Measurements from ENCODE around the gene TEX10.
"Not testable (repeated sequence)": the region's sequence is repeated elsewhere in the genome, so short reads cannot be mapped to it uniquely, and the experiment has no call there.

The TEX10 gene

GRCh38 chr9:100352727-100353505, at the start of gene TEX10:
TSS of gene TEX10 (minus strand) at chr9:100352942. CDS start at chr9:100349363, 3,579 bp downstream.
- DNase-seq: peak; percentile 89

- DNase-seq: no peak
Measured at GRCh38 chr9:100401042-100401441, 48.3 kb upstream of the TEX10 start.

- DNase-seq: no peak
Measured at GRCh38 chr9:100397529-100398266, 45.0 kb upstream of the TEX10 start.

- no peak for DNase-seq
Measured at GRCh38 chr9:100396769-100397168, 44.0 kb upstream of the TEX10 start.

- peak; percentile 75 for DNase-seq
Measured at GRCh38 chr9:100394816-100395215, 42.1 kb upstream of the TEX10 start.

- no peak for DNase-seq
Measured at GRCh38 chr9:100394032-100394695, 41.4 kb upstream of the TEX10 start.

- DNase-seq: not testable (repeated sequence)
Measured at GRCh38 chr9:100392989-100393388, 40.2 kb upstream of the TEX10 start.

GRCh38 chr9:100379862-100380261, 27.1 kb upstream of the TEX10 start:
- no peak for DNase-seq

- peak; percentile 46 for DNase-seq
Measured at GRCh38 chr9:100377015-100377414, 24.3 kb upstream of the TEX10 start.

- no peak for DNase-seq
Measured at GRCh38 chr9:100375658-100376057, 22.9 kb upstream of the TEX10 start.

- DNase-seq: no peak
Measured at GRCh38 chr9:100372648-100373047, 19.9 kb upstream of the TEX10 start.

- no peak for DNase-seq
Measured at GRCh38 chr9:100370064-100370723, 17.5 kb upstream of the TEX10 start.

- no peak for DNase-seq
Measured at GRCh38 chr9:100368672-100369071, 15.9 kb upstream of the TEX10 start.

GRCh38 chr9:100366121-100366520, 13.4 kb upstream of the TEX10 start:
- no peak for DNase-seq

- DNase-seq: no peak
Measured at GRCh38 chr9:100364013-100364412, 11.3 kb upstream of the TEX10 start.

GRCh38 chr9:100359057-100359456, 6.3 kb upstream of the TEX10 start:
- no peak for DNase-seq

- no peak for DNase-seq
Measured at GRCh38 chr9:100357501-100357900, 4.8 kb upstream of the TEX10 start.

GRCh38 chr9:100355561-100355960, 2.8 kb upstream of the TEX10 start:
- no peak for DNase-seq

- no peak for DNase-seq
Measured at GRCh38 chr9:100354121-100354800, 1.5 kb upstream of the TEX10 start.

GRCh38 chr9:100352201-100352726, 478 bp downstream of the TEX10 start:
- peak; percentile 24 for DNase-seq

GRCh38 chr9:100351508-100351907, 1.2 kb downstream of the TEX10 start:
- DNase-seq: no peak

- DNase-seq: peak; percentile 9
Measured at GRCh38 chr9:100350188-100350587, 2.6 kb downstream of the TEX10 start.
